ENCODE results near the gene HSPB3.
"Not testable (repeated sequence)": the region's sequence is repeated elsewhere in the genome, so short reads cannot be mapped to it uniquely, and the experiment has no call there.

Gene HSPB3

DNA sequence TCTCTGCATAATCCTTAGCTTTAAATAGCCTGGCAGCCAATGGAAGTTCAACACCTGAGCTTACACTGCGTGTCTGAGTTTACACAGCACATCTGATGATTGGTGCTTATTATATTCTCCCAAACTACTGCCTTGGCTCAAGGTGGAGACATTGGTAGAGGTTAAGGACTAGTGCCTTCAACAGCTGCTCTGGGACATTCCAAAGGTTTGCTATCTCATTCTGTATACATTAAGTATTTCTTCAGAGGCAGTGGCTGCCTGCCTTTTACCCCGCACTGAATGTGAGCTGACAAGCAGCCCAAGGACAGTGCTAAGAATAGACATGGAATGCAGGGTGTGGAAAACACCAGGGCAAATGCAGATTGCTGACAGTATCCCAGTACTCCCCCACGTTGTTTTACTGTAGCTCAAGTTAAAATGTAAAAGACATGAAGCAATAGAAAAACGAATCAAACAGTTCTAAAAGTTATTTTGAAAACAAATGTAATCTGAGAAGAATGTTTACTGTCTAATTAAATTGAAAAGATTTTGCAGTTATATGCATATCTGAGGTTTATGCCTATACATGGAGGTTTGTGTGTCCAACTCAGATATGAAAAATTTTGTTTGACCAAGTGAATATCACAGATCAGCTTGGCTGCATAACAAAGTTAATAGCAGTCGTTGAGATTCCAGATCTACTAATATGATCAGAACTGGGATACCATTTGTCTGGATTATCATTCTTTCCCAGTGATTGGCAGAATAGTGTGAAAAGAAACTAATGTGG lies 1.8 kb downstream of the HSPB3 start:
- DNase-seq (ENCODE audit: low read depth in 2 of 2), result no peak

DNA sequence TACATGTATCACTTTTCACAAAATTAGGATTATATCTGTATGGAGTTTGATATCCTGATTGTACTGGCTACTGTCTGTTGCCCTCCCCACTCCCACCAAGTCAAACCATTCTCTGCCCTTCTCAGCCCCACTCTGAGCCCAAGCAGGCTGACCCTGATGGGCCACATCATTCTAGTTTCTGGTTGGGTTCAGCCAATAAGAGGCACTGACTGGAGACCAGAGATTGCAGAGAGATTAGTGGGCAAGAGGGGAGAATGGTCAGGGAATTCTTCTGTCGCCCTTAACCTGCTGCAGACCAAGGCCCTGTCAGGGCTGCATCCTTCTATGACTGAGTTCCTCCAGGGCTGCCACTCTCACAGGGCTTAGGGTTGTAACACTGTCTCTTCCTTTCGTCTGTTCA lies 2.7 kb downstream of the HSPB3 start:
- DNase-seq (ENCODE audit: low read depth in 2 of 2), result no peak

DNA sequence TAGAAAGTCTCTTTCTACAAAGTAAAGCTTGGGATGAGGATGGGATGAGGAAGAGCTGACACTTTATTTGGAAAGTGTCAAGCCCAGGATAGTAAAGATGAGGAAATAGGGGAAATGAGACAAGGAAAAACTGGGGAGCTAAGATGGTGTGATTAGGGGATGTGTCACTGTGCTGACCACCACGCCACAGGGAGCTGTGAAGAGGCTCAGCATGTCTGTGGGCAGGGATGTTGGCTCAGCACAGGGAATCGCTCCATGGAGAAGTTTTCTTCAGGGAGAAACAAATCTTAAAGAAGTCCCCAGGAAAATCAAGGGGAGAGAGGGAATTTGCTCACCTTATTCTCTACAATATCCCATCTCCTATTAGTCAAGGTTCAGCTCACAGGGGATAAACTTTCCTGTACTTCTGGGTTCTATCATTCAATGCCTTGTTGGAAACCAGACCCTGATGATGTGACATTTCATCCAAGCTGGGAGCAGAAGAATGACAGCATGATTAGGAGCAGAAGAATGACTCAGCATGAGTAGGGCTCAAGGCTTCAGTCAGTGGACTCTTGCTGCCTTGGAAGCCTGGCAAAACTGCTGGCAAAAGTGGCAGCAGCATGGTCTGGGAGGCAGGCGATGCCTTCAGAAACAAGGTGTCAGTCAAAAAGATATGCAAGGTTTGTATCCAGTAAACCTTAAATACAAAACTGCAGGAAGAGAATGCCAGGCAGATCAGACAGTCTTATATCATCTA lies 4.9 kb downstream of the HSPB3 start:
- no peak for DNase-seq (ENCODE audit: low read depth in 2 of 2)

DNA sequence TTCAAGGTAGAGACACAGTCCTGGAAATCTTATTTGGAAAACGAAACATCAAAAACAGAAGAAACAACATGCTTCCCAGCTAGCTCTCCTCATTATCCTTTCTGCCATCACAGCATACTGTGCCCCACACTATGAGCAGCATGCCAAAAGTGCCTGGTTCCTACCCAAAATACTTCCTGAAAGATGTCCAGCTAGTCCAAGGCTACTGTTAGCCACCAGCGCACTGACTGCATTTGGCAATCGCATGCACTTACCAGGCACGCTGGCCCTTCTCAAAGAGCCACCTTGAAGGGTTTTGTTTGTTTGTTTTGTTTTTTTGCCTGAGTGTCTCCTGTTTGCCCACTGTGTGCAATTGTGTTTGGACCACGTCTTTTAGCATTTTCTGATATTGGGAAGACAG lies 6.8 kb downstream of the HSPB3 start:
- no peak for DNase-seq (ENCODE audit: low read depth in 2 of 2)

DNA sequence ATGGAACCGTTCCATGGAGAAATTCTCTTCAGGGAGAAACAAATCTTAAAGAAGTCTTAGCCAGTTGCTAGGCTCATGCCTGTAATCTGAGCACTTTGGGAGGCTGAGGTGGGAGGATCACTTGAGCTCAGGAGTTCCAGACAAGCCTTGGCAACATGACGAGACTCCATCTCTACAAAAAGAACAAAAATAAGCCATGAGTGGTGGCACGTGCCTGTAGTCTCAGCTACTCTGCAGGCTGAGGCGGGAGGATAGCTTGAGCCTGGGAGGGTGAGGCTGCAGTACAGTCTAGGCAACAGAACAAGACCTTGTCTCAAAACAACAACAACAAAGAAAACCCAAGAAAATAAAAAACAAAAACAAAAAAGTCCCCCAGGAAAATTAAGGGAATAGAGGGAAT lies 8.2 kb downstream of the HSPB3 start:
- DNase-seq (ENCODE audit: low read depth in 2 of 2), result no peak

DNA sequence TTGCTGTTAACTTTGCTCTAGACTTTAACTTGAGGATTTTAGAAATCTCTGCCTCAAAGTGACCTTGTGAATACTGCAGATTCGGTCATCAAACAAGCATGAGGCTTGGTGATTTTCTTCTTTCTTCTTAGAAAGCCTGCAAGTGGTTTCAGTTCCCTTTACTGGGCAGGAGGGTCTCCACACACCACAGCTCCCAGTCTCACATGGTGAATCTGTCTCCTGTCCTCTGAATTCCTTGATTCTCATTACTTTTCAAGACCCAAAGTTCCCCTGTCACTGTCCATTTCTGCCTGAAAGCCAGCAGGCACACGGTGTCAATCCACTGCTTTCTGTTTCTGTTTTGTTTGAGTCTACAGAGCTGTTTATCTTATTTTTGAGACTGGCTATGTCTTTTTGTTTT lies 14.1 kb downstream of the HSPB3 start:
- DNase-seq (ENCODE audit: low read depth in 2 of 2), result no peak

DNA sequence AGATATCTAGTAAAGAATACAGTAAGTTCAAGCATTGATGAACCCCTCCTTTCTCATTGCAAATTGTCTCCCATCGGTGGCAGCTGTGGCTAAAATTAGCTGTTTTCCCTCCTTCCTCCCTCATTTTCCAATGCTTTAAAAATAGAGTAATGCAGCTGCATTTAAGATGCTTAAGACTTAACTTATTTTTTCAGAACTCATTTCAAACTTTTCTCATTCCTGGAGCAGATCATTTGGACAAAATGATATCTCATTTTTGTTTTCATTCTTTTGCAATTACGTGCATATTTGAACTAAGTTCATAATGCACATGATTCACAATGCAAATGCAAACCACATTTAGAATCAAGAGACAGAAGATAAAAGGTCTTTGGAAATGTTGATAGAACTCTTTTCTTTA lies 14.6 kb downstream of the HSPB3 start:
- no peak for DNase-seq (ENCODE audit: low read depth in 2 of 2)

DNA sequence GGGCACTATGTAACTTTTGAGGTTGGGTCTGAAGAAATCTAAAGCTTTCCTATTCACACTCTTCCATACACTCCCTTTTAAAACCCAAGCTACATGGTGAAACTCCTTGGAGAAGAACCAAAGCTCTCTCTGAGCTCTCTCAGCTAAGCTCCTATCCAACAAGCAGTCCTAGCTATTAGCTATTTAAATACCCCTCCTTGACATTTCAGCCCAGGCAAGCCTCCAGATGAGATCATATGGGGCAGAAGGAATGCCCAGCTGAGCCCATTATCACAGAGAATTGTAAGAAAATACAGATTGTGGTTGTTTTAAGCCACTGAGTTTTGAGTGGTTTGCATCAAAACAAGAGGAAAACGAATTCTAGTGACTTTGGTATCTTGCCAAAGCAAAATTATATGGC lies 15.2 kb downstream of the HSPB3 start:
- DNase-seq (ENCODE audit: low read depth in 2 of 2), result no peak

DNA sequence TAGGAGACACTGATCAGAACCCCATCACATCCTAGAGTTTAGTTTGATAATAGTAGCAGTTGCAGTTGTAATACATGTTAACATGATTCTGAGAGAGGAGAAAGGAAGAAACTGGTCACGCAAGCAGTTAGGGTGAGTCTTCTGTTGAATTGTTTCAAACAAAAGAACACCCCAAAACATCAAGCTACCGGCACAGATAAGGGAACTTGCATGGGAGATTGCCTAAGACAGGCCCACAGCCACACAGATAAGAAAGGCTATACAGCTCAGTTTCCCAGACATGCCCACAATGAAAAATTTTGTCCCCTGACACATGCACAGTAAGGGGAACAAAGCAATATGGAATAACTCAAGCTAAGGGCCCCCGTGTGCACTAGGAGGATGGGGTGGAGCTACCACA lies 15.9 kb downstream of the HSPB3 start:
- no peak for DNase-seq (ENCODE audit: low read depth in 2 of 2)

DNA sequence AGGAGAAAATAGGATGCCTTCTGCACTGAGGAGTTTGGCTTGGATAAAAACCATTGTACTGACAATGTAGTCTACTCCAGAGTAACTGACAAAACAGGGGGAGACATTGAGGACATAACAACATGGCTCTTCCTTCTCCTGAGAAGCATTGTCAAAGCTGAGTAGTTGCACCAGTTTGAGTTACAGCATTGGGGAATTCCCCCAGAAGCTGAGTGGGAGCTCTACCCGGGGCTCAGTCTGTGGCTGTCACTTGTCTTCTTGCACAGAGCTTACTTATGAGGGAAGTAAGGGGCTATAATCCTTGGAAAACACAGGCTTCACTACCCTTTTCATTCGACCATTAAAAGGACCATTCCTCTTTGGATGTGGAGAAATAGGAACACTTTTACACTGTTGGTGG lies 21.2 kb downstream of the HSPB3 start:
- DNase-seq (ENCODE audit: low read depth in 2 of 2), result no peak

DNA sequence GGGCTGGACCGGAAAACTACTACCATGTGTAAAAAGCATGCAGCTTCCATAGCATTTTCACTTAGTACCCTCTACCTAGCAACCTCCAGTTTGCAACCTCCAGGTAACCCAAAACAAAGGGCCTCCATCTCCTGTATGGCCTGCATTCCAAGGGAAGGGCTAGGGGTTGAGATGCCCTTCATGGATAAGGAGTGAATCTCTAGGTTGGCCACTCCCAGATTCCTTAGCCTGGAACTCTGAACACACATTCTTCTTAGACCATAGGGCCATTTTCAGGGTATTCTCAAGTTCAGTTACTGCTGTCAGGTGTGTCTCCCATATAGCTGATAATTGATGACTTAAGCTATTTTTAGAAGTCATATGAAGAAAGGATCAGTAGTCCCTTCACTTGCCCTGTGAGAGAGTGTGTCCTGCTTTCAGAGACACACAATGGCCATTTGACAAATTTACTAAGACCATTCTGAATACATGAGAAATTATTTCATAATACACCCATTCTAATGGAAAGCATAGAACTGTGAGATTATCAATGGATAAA lies 22.5 kb downstream of the HSPB3 start:
- DNase-seq (ENCODE audit: low read depth in 2 of 2), result no peak

DNA sequence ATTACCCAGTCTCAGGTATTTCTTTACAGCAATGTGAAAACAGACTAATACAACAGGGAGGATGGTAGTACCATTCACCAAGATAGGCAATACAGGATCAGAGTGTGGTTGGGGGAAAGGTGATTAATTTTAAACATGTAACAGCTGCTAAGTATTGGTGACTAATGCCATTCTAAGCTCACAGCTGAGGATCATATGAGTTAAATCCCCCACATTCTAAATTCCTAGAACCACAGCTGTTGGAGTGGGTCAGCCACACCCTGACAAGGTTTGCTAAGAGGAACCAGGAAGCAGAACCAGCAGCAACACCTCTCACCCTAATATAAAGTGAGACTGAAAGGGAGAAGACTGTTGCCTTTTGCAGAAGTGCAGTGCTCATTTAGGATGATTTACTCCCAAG lies 24.8 kb downstream of the HSPB3 start:
- no peak for DNase-seq (ENCODE audit: low read depth in 2 of 2)

DNA sequence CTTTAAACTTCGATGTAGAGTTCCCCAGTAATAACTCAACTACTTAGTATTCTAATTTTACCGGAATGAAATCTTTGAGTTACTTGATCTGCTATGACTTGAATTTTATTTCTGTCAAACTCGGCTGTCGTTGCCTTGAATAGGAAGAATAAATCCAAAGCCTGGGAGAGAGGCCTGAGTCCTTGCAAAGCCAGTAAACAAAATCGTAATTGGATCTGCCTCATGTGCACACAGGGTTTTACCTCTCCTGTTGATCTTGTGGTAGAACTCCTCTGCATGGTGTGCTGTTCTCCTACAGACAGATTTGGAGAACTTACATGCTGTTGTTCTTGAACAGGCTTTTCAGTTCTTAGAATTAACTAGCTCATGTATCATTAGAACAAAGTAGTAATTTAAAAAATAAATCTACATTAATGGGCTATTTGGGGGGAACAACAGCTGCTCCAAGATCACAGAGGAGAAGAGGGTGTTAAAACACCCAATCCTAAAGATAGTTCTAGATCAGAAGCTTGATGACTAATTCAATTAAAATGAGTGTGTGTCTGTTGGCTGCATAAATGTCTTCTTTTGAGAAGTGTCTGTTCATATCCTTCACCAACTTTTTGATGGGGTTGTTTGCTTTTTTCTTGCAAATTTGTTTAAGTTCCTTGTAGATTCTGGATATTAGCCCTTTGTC lies 28.9 kb downstream of the HSPB3 start:
- no peak for DNase-seq (ENCODE audit: low read depth in 2 of 2)

DNA sequence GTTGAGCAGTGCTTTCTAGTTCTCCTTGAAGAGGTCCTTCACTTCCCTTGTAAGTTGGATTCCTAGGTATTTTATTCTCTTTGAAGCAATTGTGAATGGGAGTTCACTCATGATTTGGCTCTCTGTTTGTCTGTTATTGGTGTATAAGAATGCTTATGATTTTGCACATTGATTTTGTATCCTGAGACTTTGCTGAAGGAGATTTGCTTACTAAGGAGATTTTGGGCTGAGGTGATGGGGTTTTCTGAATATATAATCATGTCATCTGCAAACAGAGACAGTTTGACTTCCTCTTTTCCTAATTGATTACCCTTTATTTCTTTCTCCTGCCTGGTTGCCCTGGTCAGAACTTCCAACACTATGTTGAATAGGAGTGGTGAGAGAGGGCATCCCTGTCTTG lies 30.2 kb downstream of the HSPB3 start:
- DNase-seq (ENCODE audit: low read depth in 2 of 2), result not testable (repeated sequence)

DNA sequence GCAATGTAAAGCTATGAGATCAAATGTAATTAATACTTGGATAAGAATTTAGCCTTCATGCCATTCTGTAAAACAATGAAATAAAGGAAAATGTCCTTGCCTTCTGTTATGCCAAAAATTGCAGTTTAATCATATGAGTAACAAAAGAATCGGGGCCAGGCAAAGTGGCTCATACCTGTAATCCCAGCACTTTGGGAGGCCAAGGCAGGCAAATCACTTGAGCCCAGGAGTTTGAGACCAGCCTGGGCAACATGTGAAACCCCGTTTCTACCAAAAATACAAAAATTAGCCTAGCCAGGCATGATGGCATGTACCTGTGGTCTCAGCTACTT lies 34.1 kb downstream of the HSPB3 start:
- DNase-seq (ENCODE audit: low read depth in 2 of 2), result not testable (repeated sequence)

DNA sequence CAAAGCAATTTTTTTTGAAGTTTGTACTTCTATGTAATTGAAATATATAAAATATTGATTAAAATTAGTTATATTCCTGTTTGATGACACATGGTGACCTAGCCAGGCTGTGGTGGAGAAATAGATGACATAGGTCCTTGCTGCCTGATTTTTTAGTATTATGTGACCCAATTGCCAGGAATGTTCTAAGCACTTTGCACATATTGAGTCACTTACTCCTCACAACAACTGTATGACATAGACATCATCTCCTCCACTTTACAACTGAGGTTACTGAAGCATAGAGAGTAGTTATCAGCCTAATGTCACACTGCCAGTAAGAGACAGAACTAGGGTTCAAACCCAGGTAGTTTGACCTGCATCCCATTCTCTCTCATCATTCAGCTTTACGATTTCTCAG lies 35.8 kb downstream of the HSPB3 start:
- DNase-seq (ENCODE audit: low read depth in 2 of 2), result no peak

DNA sequence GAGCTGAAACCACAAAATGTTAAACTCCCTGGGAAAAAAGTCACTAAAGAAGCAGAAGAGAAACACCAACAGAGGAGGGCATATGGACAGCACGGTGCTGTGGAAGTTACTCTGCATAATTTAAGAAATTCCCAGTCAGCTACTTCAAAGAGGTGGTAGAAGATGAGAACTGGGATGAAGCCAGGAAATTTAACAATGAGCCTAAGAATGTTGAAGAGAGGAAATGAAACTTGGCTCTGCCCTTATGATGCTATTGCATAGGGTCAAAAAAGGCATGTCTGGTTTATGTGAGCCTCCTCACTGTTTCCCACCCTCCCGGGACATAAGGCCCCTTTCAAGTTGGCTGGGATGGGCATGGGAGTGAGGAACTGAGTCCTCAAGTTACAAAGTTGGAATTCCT lies 36.7 kb downstream of the HSPB3 start:
- no peak for DNase-seq (ENCODE audit: low read depth in 2 of 2)

DNA sequence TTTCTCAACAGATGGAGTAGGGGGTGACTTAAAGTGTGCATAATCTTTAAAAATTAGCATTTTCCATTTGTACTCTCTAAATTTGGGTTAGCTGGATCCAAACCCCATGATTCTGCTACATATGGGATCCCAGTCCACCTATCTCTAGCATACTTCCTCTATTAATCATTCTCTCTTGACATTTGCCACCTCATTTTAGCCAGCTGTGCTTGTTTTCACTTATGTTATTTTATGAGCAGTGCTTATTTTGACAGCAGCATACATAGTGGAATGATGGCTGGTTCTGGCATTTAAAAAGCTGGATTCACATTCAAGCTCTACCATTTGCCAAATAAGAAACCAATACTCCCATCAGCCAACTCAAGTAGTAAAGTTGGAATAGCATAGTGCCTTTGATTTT lies 39.5 kb downstream of the HSPB3 start:
- DNase-seq (ENCODE audit: low read depth in 2 of 2), result no peak
